Keratinocyte (primary cell): Measurements from ENCODE around the gene RNF130.

Experiments
- EZH2 ChIP-seq: IDR thresholded peaks from one replicate; pipeline ENCODE4 v1.6.1; 2012; ENCODE audit warnings: inconsistent platforms, mild to moderate bottlenecking, low read length, moderate library complexity
- TF ChIP-seq, protein P1 (sequence below), 3 experiments: IDR thresholded peaks in 1 of 3; conservative IDR thresholded peaks in 1 of 3; optimal IDR thresholded peaks in 1 of 3; 2 replicates in 2 of 3; 3 replicates in 1 of 3; pipeline versions ENCODE3 to v1.5.1; 2011; ENCODE audit warnings: low read length in 3 of 3, mild to moderate bottlenecking in 3 of 3, moderate library complexity in 2 of 3, control low read depth in 1 of 3, inconsistent platforms in 1 of 3; ENCODE audit not compliant: insufficient read depth in 2 of 3; ENCODE audit errors: extremely low read depth in 1 of 3

DNA sequence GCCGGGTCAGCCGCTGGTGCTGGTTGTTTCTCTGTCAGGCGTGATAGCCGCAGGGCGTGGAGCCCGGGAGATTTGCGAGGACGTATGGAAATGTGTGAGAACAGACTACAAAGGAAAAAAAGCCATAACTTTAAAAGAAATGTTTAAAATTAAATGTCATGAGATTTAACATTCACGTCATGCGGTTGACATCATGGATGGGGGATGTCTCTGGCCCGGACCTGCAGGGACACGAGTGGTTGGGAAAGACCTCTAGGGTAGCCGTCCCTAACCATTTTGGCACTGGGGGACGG is 643 bp upstream of the RNF130 start:
- TF ChIP-seq, protein P1, sequence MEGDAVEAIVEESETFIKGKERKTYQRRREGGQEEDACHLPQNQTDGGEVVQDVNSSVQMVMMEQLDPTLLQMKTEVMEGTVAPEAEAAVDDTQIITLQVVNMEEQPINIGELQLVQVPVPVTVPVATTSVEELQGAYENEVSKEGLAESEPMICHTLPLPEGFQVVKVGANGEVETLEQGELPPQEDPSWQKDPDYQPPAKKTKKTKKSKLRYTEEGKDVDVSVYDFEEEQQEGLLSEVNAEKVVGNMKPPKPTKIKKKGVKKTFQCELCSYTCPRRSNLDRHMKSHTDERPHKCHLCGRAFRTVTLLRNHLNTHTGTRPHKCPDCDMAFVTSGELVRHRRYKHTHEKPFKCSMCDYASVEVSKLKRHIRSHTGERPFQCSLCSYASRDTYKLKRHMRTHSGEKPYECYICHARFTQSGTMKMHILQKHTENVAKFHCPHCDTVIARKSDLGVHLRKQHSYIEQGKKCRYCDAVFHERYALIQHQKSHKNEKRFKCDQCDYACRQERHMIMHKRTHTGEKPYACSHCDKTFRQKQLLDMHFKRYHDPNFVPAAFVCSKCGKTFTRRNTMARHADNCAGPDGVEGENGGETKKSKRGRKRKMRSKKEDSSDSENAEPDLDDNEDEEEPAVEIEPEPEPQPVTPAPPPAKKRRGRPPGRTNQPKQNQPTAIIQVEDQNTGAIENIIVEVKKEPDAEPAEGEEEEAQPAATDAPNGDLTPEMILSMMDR (optimal IDR thresholded peaks at IDR 0.05 in 1 of 3, IDR thresholded peaks at IDR 0.05 in 1 of 3, conservative IDR thresholded peaks at IDR 0.05 in 1 of 3; ENCODE audit: extremely low read depth in 1 of 3, insufficient read depth in 2 of 3, low read length in 3 of 3): no peak
- TF ChIP-seq EZH2: no peak
